ENCODE data around the gene SPOP. TPM values are rescaled to one million over a fixed set of nuclear protein-coding genes. Genes with fewer than 3 reads are reported as not detected.
A peak's percentile ranks its signal among the peaks of the same experiment; 100 is the strongest.

SPOP gene
- total RNA-seq, 1 donor from 2014 or later, result 66.9 TPM

DNA sequence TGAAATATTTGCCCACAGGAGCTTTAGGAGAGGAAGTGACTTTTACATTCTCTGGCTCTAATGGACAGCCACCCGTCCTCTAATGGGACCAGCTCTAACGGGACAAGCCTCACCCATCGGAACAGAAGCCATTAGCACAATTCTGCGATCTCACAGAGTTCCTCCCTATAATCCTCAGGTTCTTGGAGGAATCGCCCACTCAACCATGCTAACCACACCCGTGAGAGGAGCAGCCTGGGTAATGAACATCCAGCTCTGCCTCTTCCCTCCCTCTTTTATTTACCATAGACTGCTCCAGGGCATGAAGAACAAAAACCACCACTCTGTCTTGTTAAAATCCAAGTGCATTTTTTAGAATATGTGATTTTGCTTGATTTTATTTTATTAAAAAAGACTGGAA, 23.1 kb upstream of the SPOP start:
- Histone ChIP-seq H3K4me1 (peaks cover 39% of the 10 kb centered on the region), H3K27me3 (ENCODE audit: low read depth) (no peaks in the 10 kb centered on the region), H3K4me3 (no peak overlapping the region), H3K27ac (replicated peaks) (no peak overlapping the region), H3K9me3 (replicated peaks) (no peaks in the 10 kb centered on the region), H3K36me3 (peaks cover 64% of the 10 kb centered on the region)
- intact Hi-C loops (cut with micrococcal nuclease), result loop anchor here (10.0 kb wide), 1 partner anchor 154 kb away; no protein-coding TSS in a partner anchor
- DNase-seq, result no peak
- TF ChIP-seq, protein P1, sequence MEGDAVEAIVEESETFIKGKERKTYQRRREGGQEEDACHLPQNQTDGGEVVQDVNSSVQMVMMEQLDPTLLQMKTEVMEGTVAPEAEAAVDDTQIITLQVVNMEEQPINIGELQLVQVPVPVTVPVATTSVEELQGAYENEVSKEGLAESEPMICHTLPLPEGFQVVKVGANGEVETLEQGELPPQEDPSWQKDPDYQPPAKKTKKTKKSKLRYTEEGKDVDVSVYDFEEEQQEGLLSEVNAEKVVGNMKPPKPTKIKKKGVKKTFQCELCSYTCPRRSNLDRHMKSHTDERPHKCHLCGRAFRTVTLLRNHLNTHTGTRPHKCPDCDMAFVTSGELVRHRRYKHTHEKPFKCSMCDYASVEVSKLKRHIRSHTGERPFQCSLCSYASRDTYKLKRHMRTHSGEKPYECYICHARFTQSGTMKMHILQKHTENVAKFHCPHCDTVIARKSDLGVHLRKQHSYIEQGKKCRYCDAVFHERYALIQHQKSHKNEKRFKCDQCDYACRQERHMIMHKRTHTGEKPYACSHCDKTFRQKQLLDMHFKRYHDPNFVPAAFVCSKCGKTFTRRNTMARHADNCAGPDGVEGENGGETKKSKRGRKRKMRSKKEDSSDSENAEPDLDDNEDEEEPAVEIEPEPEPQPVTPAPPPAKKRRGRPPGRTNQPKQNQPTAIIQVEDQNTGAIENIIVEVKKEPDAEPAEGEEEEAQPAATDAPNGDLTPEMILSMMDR (IDR thresholded peaks at IDR 0.05; ENCODE audit: borderline replicate concordance), result no peak

DNA sequence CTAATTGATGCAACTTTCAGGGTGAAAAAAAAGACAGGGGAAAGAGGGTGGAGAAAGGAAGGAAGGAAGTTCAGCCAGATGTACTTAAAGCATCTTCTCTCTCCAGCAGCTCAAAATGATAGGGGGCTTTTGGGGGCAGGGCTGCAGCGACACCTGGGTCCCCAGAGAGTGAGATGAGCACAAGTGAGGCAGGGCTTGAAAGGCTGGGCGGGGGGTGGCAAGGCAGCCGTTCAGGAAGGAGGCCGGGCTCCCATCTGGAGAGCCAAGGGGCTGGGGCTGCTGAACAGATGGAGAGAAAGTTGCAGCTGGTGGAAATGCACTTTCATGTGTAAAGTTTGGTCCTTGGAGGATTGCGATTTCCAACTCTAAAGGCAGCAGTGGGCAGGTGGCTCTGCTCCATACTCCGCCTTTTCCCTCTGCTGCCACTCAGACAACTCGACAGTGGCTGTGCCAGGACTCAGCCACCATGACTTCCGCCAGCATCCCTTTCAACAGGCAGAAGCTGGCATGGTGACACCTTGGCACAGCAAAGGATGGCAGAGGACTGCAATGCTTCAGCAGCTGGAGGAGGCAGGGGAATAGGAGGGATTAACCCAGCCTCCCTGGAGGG, 22.2 kb upstream of the SPOP start:
- H3K4me1 ChIP-seq, result peaks cover 37% of the 10 kb centered on the region
- H3K4me3 ChIP-seq, result no peak overlapping the region
- no peaks in the 10 kb centered on the region for H3K27me3 ChIP-seq (ENCODE audit: low read depth)
- peaks cover 55% of the 10 kb centered on the region for H3K36me3 ChIP-seq
- TF ChIP-seq, protein P1 (IDR thresholded peaks at IDR 0.05; ENCODE audit: borderline replicate concordance), result no peak
- intact Hi-C loops (cut with micrococcal nuclease), result loop anchor here (10.0 kb wide), 1 partner anchor 155 kb away; no protein-coding TSS in a partner anchor
- no peaks in the 10 kb centered on the region for H3K9me3 ChIP-seq (replicated peaks)
- H3K27ac ChIP-seq (replicated peaks), result peak overlapping the region; percentile 32
- peak; percentile 63 for DNase-seq

DNA sequence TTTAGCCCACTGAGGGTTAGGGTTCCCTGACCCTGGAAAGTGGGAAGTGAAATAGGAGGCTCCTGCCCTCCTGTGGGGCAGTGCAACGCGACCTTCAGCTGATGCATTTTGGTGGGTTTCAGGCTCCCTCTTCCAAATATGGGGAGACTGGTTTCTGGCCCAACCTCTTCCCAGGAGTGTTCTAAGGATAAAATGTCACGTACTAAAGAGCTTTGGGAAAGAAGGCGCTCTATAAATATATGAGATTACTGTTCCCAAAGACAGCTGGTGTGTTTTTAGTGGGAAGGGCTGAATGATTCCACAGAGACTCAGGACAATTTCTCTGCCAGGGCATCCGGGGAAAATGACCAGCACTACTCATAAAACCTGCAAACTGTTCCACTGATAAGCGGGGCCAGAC, 20.1 kb upstream of the SPOP start:
- H3K27me3 ChIP-seq (ENCODE audit: low read depth), result no peaks in the 10 kb centered on the region
- TF ChIP-seq, protein P1 (IDR thresholded peaks at IDR 0.05; ENCODE audit: borderline replicate concordance), result no peak
- H3K36me3 ChIP-seq, result peaks cover 34% of the 10 kb centered on the region
- H3K4me1 ChIP-seq, result peaks cover 30% of the 10 kb centered on the region
- H3K27ac ChIP-seq (replicated peaks), result peak overlapping the region; percentile 64
- no peak for DNase-seq
- no peak overlapping the region for H3K4me3 ChIP-seq
- H3K9me3 ChIP-seq (replicated peaks), result no peaks in the 10 kb centered on the region
- intact Hi-C loops (cut with micrococcal nuclease), result no loop called here

DNA sequence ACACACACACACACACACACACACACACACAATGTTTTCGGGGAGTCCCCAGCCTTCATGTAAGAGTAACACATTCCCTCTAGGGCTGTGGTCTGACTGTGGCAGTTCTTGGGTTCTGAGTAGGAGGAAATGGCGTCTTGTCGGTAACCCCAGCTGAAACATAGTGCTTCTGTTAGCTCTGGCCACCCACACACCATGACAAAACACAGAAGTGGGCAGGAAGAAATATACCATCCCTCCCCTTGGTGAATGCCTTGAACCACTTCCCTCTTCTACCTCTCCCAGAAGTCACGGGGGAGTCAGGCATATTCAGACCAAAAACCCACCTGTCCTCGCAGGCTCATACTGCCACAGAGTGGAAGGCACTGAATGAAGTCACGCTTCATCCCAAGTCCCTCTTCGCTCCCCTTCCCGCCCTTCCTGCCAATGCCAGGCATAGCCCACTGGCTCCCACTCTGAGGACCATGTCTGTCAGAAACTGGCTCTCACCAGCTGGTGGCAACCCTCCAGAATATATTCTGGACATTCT, 18.4 kb upstream of the SPOP start:
- H3K36me3 ChIP-seq, result peaks cover 17% of the 10 kb centered on the region
- TF ChIP-seq, protein P1 (IDR thresholded peaks at IDR 0.05; ENCODE audit: borderline replicate concordance), result no peak
- H3K9me3 ChIP-seq (replicated peaks), result no peaks in the 10 kb centered on the region
- DNase-seq, result no peak
- peaks cover 45% of the 10 kb centered on the region for H3K4me1 ChIP-seq
- H3K4me3 ChIP-seq, result no peak overlapping the region
- H3K27ac ChIP-seq (replicated peaks), result no peak overlapping the region
- H3K27me3 ChIP-seq (ENCODE audit: low read depth), result no peaks in the 10 kb centered on the region
- intact Hi-C loops (cut with micrococcal nuclease), result no loop called here

DNA sequence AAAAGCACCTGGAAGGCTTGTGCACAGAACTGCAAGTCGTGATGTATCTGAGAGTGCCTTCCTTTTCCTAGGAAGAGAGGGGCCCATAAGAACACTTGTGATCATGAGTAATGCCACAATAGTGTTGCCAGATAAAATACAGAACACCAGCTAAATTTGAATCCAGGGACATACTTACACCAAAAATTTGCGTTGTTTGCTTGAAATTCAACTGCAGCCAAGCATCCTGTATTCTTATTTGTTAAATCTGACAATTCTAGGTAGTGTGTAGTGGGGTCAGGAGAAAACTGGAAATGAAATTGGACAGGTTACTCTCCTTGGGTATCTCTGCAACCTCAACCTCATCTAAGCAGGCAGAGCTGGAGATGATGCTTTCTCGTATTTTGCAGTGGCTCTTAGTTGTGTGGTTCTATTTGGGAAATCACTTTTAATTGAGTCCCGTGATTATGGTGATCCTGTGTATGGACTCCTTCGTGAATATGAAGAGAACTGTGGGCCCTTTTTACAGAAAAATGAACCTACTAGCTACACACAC, 17.9 kb upstream of the SPOP start:
- Histone ChIP-seq H3K4me3 (no peak overlapping the region), H3K27me3 (ENCODE audit: low read depth) (no peaks in the 10 kb centered on the region), H3K4me1 (peaks cover 51% of the 10 kb centered on the region), H3K9me3 (replicated peaks) (no peaks in the 10 kb centered on the region), H3K36me3 (peaks cover 12% of the 10 kb centered on the region), H3K27ac (replicated peaks) (no peak overlapping the region)
- no peak for DNase-seq
- TF ChIP-seq, protein P1 (IDR thresholded peaks at IDR 0.05; ENCODE audit: borderline replicate concordance), result peak; percentile 5
- intact Hi-C loops (cut with micrococcal nuclease), result loop anchor here (2.0 kb wide), 1 partner anchor 121 kb away; the partner anchor contains the start of gene NXPH3

Data from left ventricle myocardium inferior (tissue), 1 donor.